A549 (cell line): ENCODE measurements around the gene BPI.

Experiments
- CEBPB ChIP-seq, 2 experiments: fragments of >200 bp in 1 of 2; sonication (Bioruptor Twin) in 1 of 2; formaldehyde crosslinking in 1 of 2; IDR thresholded peaks; 2 replicates each; pipeline ENCODE4 v1.6.1; 2012 to 2016
- CHD2 ChIP-seq: fragments of 150-350 bp; IDR thresholded peaks from 2 replicates; pipeline ENCODE4 v1.6.1; 2014; ENCODE audit warnings: low read length; ENCODE audit not compliant: partially characterized antibody
- CTCF ChIP-seq: fragments of >200 bp; sonication (Bioruptor Twin); formaldehyde crosslinking; IDR thresholded peaks from 3 replicates; pipeline ENCODE4 v1.5.1; 2016
- EP300 ChIP-seq, 2 experiments: fragments of >200 bp; sonication (Bioruptor Twin); formaldehyde crosslinking; IDR thresholded peaks; 2 replicates in 1 of 2; 3 replicates in 1 of 2; pipeline ENCODE4 v1.6.1; 2016 to 2017
- KDM1A ChIP-seq: fragments of 200-600 bp; sonication (generic); IDR thresholded peaks from 2 replicates; pipeline ENCODE4 v1.6.1; 2016; ENCODE audit warnings: low read depth, mild to moderate bottlenecking
- MAZ ChIP-seq: fragments of 150-350 bp; IDR thresholded peaks from 2 replicates; pipeline ENCODE4 v1.6.1; 2014; ENCODE audit warnings: antibody characterized with exemption, low read depth, low read length, borderline replicate concordance
- POLR2A ChIP-seq: IDR thresholded peaks from 2 replicates; pipeline ENCODE4 v1.6.1; 2012; ENCODE audit warnings: mild to moderate bottlenecking, low read length
- POLR2AphosphoS2 ChIP-seq: conservative IDR thresholded peaks from 2 replicates; pipeline ENCODE4 v1.6.1; 2012; ENCODE audit warnings: low read length, improper control_type of control experiment, inconsistent platforms
- REST ChIP-seq: fragments of 200-600 bp; sonication (generic); IDR thresholded peaks from 2 replicates; pipeline ENCODE4 v1.6.1; 2016; ENCODE audit warnings: antibody characterized with exemption, mild to moderate bottlenecking, moderate library complexity

DNA sequence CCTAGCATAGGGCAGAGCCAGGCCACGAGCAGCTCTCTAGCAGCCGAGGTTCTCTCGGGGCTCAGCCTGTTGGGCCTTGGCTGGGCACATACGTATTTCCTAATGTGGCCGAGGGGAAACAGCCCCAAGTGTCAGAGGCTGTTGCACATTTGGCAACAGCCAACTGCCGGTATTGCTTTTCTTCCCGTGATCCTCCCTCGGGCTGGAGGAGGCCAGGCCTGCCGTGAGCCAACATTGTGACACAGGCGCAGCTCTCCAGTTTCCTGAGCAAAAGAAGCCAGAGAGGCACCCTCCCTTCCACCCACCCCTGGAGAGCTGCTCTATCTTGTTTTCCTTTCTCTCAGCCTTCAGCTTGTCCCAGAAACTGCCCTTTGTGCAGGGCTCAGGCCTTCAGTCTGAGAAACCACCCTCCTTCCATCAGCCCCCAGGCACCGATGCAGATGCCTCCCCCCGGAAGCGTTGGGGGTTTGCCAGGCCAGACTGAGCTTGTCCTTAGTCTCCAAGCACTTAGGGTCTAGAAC is 5.1 kb upstream of the BPI start:
- TF ChIP-seq EP300 (IDR thresholded peaks at IDR 0.05) = no peak
- TF ChIP-seq CTCF = no peak
- no peak for TF ChIP-seq CHD2
- no peak for TF ChIP-seq POLR2AphosphoS2
- no peak for TF ChIP-seq MAZ
- TF ChIP-seq REST = no peak
- TF ChIP-seq CEBPB (IDR thresholded peaks at IDR 0.05) = no peak
- TF ChIP-seq KDM1A = no peak
- no peak for TF ChIP-seq POLR2A
